Activated effector memory CD4-positive, alpha-beta T cell treated with Interleukin-2 at 50 U/mL for 16 hours (primary cell): ENCODE measurements around the gene GRAP2.
"Not testable (repeated sequence)": the region's sequence is repeated elsewhere in the genome, so short reads cannot be mapped to it uniquely, and the experiment has no call there.

Experiments used
- DNase-seq: peaks from one replicate; pipeline ENCODE4 v3.0.0-alpha.2; 2020

Gene GRAP2

GRCh38 chr22:39970742-39971141 is 69.9 kb downstream of the GRAP2 start:
- DNase-seq, result no peak

- no peak for DNase-seq
These were observed 71.8 kb downstream of the GRAP2 start for GRCh38 chr22:39972641-39973040.

GRCh38 chr22:39973656-39974055 is 72.8 kb downstream of the GRAP2 start:
- DNase-seq, result no peak

GRCh38 chr22:39974065-39974464 is 73.2 kb downstream of the GRAP2 start:
- DNase-seq, result no peak

GRCh38 chr22:39979048-39979447 is 78.2 kb downstream of the GRAP2 start:
- no peak for DNase-seq

GRCh38 chr22:39979458-39979857 is 78.6 kb downstream of the GRAP2 start:
- no peak for DNase-seq

- no peak for DNase-seq
These were observed 79.7 kb downstream of the GRAP2 start for GRCh38 chr22:39980596-39980995.

GRCh38 chr22:39983346-39983745 is 82.5 kb downstream of the GRAP2 start:
- no peak for DNase-seq

- no peak for DNase-seq
These were observed 83.1 kb downstream of the GRAP2 start for GRCh38 chr22:39984006-39984405.

GRCh38 chr22:39984746-39985145 is 83.9 kb downstream of the GRAP2 start:
- no peak for DNase-seq

- DNase-seq, result no peak
These were observed 84.6 kb downstream of the GRAP2 start for GRCh38 chr22:39985383-39986035.

GRCh38 chr22:39988386-39989114 is 87.7 kb downstream of the GRAP2 start:
- no peak for DNase-seq

- no peak for DNase-seq
These were observed 88.7 kb downstream of the GRAP2 start for GRCh38 chr22:39989633-39990032.

GRCh38 chr22:39990686-39991085 is 89.8 kb downstream of the GRAP2 start:
- no peak for DNase-seq

GRCh38 chr22:39991159-39991860 is 90.4 kb downstream of the GRAP2 start:
- DNase-seq, result no peak

GRCh38 chr22:39992088-39992826 is 91.4 kb downstream of the GRAP2 start:
- no peak for DNase-seq

- not testable (repeated sequence) for DNase-seq
These were observed 92.0 kb downstream of the GRAP2 start for GRCh38 chr22:39992894-39993293.

- no peak for DNase-seq
These were observed 93.2 kb downstream of the GRAP2 start for GRCh38 chr22:39994041-39994565.

- no peak for DNase-seq
These were observed 93.9 kb downstream of the GRAP2 start, which contains the start of gene FAM83F for GRCh38 chr22:39994566-39995392. Gene FAM83F, plus strand, starts transcription at chr22:39994954. Its CDS starts 89 bp downstream, at chr22:39995043.

GRCh38 chr22:39995393-39996252 is 94.7 kb downstream of the GRAP2 start:
- no peak for DNase-seq

- DNase-seq, result no peak
These were observed 95.8 kb downstream of the GRAP2 start for GRCh38 chr22:39996732-39997131.
